Bone marrow (tissue), 2 donors: Measurements from ENCODE around the gene STX18.
"Not testable (repeated sequence)": the region's sequence is repeated elsewhere in the genome, so short reads cannot be mapped to it uniquely, and the experiment has no call there.

Experiments
- DNase-seq, 2 donors: peaks; one replicate each; lab custom pipeline; 2025; lab: John Stamatoyannopoulos, UW

Gene STX18

GRCh38 chr4:4507923-4508322 lies 33.9 kb downstream of the STX18 start:
- DNase-seq, result no peak

GRCh38 chr4:4507403-4507802 lies 34.4 kb downstream of the STX18 start:
- no peak for DNase-seq

GRCh38 chr4:4506961-4507360 lies 34.9 kb downstream of the STX18 start:
- DNase-seq, result no peak

GRCh38 chr4:4505211-4505610 lies 36.6 kb downstream of the STX18 start:
- DNase-seq, result not testable (repeated sequence)

GRCh38 chr4:4504783-4505182 lies 37.1 kb downstream of the STX18 start:
- DNase-seq, result no peak

DNA sequence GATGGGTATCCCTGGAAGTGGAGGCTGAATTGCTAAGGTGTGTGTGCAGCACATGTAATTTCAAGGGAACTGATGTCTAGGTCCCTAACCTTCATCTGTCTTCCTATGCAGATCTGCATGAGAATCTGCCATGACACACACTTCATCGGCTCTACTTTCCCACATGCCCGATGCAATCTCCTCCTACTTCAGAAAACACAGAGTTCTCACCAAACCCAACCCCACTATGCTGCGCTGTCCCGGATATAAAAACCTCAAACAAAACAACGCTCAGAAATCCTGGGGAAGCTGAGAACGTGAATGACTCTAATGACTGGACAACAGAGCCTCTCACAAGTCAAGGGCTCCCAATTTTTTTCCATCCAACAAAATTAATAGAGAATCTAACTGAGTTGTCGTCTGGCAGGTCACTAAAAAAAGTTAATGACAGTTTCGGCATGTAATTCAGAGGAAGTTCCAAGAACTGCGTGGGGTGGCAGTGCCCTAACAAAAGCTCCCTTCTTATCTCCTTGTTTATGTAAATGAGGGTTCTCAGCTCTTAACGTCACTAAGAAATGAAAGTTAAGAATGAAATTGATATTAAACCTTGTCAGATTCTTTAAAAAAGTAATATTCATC lies 39.0 kb downstream of the STX18 start:
- DNase-seq, result no peak

DNA sequence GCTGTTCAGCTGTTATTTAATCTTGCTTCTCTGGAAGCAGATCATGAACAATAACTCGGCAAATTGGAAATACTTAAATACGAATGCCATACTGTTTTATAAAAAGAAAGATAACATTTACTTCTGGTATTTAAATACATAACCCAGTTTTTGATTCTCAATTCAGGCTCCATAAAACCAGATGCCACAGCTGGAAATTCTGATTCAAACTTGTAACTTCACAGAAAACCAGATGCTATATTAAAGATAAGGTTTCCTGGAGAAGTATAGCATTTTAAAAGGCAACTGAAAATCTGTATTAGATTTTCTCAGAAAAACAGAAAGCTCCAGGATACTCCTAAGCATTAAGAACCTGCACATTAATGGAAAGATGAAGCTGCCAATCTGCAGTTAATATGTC lies 40.2 kb downstream of the STX18 start:
- no peak for DNase-seq

GRCh38 chr4:4499438-4500123 lies 42.3 kb downstream of the STX18 start:
- DNase-seq, result no peak

DNA sequence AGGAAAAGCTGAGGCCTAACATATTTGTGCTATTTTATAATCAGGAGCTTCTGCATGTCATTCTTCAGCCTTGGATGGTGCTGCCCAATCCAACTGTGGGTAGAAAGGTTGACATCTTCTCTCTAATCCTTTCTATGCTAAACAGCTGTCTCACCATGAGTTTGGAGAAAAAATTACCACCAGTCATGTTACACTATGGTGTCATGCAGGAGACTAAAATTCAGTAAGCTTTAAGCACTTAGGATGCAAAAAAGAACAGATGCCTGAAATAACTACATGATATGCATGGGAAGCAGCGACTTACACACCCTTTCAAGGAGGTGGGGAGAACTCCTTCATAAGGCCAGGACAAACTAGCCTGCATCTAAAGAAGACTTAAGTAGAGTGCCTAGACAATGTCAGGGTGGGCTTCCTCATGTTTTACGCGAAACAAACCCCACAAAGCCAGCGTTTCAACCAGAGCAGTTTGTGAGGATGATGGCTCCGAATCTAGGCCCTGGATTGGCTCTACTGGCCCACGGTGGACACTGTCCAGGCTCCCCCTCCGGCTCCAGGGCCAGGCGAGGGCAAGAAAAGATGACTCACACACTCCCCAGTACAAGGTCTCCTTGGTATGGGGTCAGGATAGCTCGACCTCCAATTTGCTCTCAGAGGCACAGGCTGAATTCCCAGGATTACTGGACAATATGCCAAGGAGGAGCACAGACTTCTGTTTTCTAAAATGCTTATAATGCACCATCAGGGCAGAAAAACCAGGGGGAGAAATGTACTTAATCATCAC lies 45.1 kb downstream of the STX18 start:
- DNase-seq, result no peak

- DNase-seq, result no peak
Observed at GRCh38 chr4:4494882-4495281, 47.0 kb downstream of the STX18 start.

DNA sequence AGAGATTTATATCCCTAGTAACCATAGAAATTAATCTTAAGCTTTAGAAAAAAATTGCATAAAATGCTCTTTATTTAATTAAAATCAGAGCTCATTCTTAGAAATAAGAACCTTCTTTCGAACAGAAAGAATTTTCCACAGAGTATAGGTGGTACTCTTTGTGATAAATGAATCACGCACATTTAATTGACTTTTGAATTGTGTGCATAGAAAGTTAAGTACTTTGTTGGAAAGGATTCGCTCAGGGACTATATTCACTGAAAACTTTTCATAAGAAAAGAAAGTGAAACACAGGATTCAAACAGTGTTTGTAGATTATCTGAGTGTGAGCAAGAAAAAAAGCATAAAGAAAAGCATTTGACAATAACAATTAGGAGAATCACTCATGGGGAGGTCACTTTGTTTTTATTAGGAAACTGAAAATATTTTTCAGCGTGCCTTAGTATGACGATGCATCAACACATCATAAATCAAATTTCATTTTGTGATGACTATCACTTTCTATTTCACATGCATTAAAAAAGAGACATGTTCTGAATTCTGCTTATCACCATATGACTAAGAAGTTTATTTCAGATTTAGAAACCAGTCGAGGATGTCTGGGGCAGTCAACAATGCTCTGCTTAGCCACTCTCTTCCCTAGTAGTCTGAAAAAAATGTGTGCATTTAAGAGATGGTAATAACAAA lies 49.5 kb downstream of the STX18 start:
- DNase-seq, result no peak

GRCh38 chr4:4491396-4491893 lies 50.4 kb downstream of the STX18 start:
- no peak for DNase-seq

GRCh38 chr4:4490816-4491215 lies 51.0 kb downstream of the STX18 start:
- no peak for DNase-seq

- DNase-seq, result no peak
Observed at GRCh38 chr4:4490041-4490440, 51.8 kb downstream of the STX18 start.

DNA sequence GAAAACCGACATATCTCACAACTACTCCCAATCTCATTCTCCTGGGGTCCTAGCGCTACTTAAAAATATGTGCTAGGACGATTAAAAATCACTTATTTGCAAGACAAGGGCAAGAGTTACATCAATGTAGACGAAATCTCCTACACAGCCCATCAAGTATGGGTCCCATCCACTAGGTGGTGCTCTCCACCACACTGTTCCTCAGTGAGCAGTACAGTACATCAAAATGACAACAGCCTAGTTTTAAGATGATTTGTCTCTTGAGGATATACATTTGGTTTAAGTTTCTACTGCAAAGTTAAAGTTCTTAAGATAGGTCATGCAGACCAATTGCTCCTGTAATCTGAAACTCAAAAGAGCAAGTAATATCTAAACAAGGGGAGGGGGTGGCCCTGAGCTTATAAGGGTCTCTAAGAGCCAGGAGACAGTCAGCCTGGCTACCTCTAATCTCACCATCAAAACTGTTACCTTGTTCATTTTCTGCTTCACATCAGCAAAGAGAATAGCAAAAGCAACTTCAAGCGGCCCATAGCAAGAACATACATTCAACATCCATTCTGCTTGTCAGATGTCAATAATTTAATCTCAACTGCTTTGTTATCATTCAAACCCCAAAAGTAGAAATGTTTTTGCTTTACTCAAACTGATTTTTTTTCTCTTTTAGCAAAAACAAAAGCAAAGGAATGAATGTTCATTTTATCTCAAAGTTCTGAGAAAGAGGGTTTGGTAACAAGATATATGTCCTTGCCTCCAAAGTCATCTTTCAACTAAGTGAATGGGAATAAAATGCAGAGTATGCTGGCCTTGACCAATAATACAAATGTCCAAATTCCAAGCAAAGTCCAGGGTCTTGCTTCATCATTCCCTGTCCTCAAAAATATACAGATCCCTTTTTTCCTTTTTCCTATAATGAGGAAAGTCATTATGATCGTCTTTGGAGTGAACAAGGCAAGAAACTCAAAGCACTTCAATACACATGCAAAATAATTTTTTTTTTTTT lies 53.1 kb downstream of the STX18 start:
- DNase-seq, result peak in 1 of 2 donors; percentile 37

- DNase-seq, result no peak
Observed at GRCh38 chr4:4486969-4487368, 54.9 kb downstream of the STX18 start.

GRCh38 chr4:4485806-4486205 lies 56.0 kb downstream of the STX18 start:
- no peak for DNase-seq

GRCh38 chr4:4481399-4481994 lies 60.4 kb downstream of the STX18 start:
- no peak for DNase-seq

GRCh38 chr4:4480685-4481398 lies 61.0 kb downstream of the STX18 start:
- DNase-seq, result no peak

DNA sequence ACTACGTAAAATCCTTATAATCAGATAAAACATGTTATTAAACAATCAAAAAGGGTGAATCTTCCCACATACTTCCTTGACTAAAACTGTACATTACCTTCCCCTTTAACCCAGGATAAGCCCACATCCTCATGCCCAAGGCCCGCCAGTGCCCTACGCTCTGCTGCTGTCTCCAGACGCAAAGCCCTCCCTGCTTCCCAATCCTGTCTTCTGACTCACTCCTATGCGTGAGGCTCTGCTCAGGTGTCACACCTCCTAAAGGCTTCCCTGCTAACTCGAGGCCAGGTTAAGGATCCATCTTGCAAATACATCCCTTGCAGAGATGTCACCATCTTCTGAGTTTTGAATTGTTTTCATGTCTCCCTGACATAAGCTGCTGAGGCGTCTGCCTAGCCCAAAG lies 61.6 kb downstream of the STX18 start:
- DNase-seq, result no peak
